ENCODE results near the gene GDA.

The GDA gene

GRCh38 chr9:72132052-72132451, 17.2 kb upstream of the GDA start:
- no peaks in the 10 kb centered on the region for H3K4me1 ChIP-seq
- H3K36me3 ChIP-seq, result no peaks in the 10 kb centered on the region
- no peaks in the 10 kb centered on the region for H4K20me1 ChIP-seq
- H3K4me3 ChIP-seq, result no peak overlapping the region
- H3K4me2 ChIP-seq, result no peak overlapping the region
- TF ChIP-seq Cebpa-rat (IDR thresholded peaks at IDR 0.05), result no peak
- H3K27ac ChIP-seq, result no peak overlapping the region
- H3K27me3 ChIP-seq, result no peaks in the 10 kb centered on the region
- H3K9me3 ChIP-seq, result no peaks in the 10 kb centered on the region
- H3K9ac ChIP-seq, result no peak overlapping the region

- Histone ChIP-seq H3K36me3 (no peaks in the 10 kb centered on the region), H3K4me2 (no peak overlapping the region), H4K20me1 (no peaks in the 10 kb centered on the region), H3K9me3 (no peaks in the 10 kb centered on the region), H3K4me3 (no peak overlapping the region), H3K4me1 (peaks cover 11% of the 10 kb centered on the region), H3K9ac (no peak overlapping the region), H3K27me3 (no peaks in the 10 kb centered on the region), H3K27ac (no peak overlapping the region)
- TF ChIP-seq Cebpa-rat (IDR thresholded peaks at IDR 0.05), result no peak
These were observed 15.7 kb upstream of the GDA start for GRCh38 chr9:72133365-72134035.

- Histone ChIP-seq H3K9ac (no peak overlapping the region), H3K36me3 (no peaks in the 10 kb centered on the region), H3K4me3 (no peak overlapping the region), H3K4me1 (peaks cover 11% of the 10 kb centered on the region), H3K4me2 (no peak overlapping the region), H3K27me3 (no peaks in the 10 kb centered on the region), H3K27ac (no peak overlapping the region), H4K20me1 (no peaks in the 10 kb centered on the region), H3K9me3 (no peaks in the 10 kb centered on the region)
- TF ChIP-seq Cebpa-rat (IDR thresholded peaks at IDR 0.05), result no peak
These were observed 14.4 kb upstream of the GDA start for GRCh38 chr9:72134801-72135200.

- H3K36me3 ChIP-seq, result no peaks in the 10 kb centered on the region
- no peak overlapping the region for H3K4me3 ChIP-seq
- peaks cover 11% of the 10 kb centered on the region for H3K4me1 ChIP-seq
- no peak for TF ChIP-seq Cebpa-rat (IDR thresholded peaks at IDR 0.05)
- peak overlapping the region; percentile 39 for H3K4me2 ChIP-seq
- H4K20me1 ChIP-seq, result no peaks in the 10 kb centered on the region
- H3K27ac ChIP-seq, result no peak overlapping the region
- H3K9me3 ChIP-seq, result no peaks in the 10 kb centered on the region
- no peaks in the 10 kb centered on the region for H3K27me3 ChIP-seq
- H3K9ac ChIP-seq, result no peak overlapping the region
These were observed 11.4 kb upstream of the GDA start for GRCh38 chr9:72137697-72138365.

- no peak overlapping the region for H3K9ac ChIP-seq
These were observed 10.0 kb upstream of the GDA start for GRCh38 chr9:72139226-72139625.

GRCh38 chr9:72140586-72140985, 8.7 kb upstream of the GDA start:
- Histone ChIP-seq H3K27ac (no peak overlapping the region), H3K4me1 (peaks cover 11% of the 10 kb centered on the region), H3K9me3 (no peaks in the 10 kb centered on the region), H3K4me3 (no peak overlapping the region), H3K36me3 (no peaks in the 10 kb centered on the region), H4K20me1 (no peaks in the 10 kb centered on the region), H3K4me2 (no peak overlapping the region), H3K27me3 (no peaks in the 10 kb centered on the region), H3K9ac (no peak overlapping the region)
- TF ChIP-seq Cebpa-rat (IDR thresholded peaks at IDR 0.05), result no peak

More at GRCh38 chr9:72139226-72139625, 10.0 kb upstream of the GDA start:
- TF ChIP-seq Cebpa-rat (IDR thresholded peaks at IDR 0.05), result no peak
- H3K4me1 ChIP-seq, result peaks cover 11% of the 10 kb centered on the region
- no peaks in the 10 kb centered on the region for H3K36me3 ChIP-seq
- no peaks in the 10 kb centered on the region for H4K20me1 ChIP-seq
- no peaks in the 10 kb centered on the region for H3K9me3 ChIP-seq
- H3K27me3 ChIP-seq, result no peaks in the 10 kb centered on the region
- H3K4me2 ChIP-seq, result no peak overlapping the region
- no peak overlapping the region for H3K4me3 ChIP-seq
- H3K27ac ChIP-seq, result no peak overlapping the region

GRCh38 chr9:72141484-72141883, 7.8 kb upstream of the GDA start:
- Histone ChIP-seq H4K20me1 (no peaks in the 10 kb centered on the region), H3K9ac (no peak overlapping the region), H3K4me3 (no peak overlapping the region), H3K27ac (no peak overlapping the region), H3K9me3 (no peaks in the 10 kb centered on the region), H3K27me3 (no peaks in the 10 kb centered on the region), H3K36me3 (no peaks in the 10 kb centered on the region), H3K4me1 (peaks cover 11% of the 10 kb centered on the region), H3K4me2 (no peak overlapping the region)
- no peak for TF ChIP-seq Cebpa-rat (IDR thresholded peaks at IDR 0.05)

GRCh38 chr9:72144756-72145492, 4.3 kb upstream of the GDA start:
- Histone ChIP-seq H3K4me2 (no peak overlapping the region), H3K4me1 (no peaks in the 10 kb centered on the region), H3K9me3 (peaks cover 10% of the 10 kb centered on the region)

GRCh38 chr9:72145733-72146505, 3.3 kb upstream of the GDA start:
- Histone ChIP-seq H3K27me3 (no peaks in the 10 kb centered on the region), H3K4me3 (no peak overlapping the region), H3K4me1 (no peaks in the 10 kb centered on the region), H3K9ac (no peak overlapping the region), H4K20me1 (no peaks in the 10 kb centered on the region), H3K36me3 (no peaks in the 10 kb centered on the region), H3K4me2 (no peak overlapping the region), H3K27ac (no peak overlapping the region), H3K9me3 (peaks cover 10% of the 10 kb centered on the region)
- TF ChIP-seq Cebpa-rat (IDR thresholded peaks at IDR 0.05), result no peak

More at GRCh38 chr9:72144756-72145492, 4.3 kb upstream of the GDA start:
- H3K9ac ChIP-seq, result no peak overlapping the region
- no peak overlapping the region for H3K4me3 ChIP-seq
- H4K20me1 ChIP-seq, result no peaks in the 10 kb centered on the region
- no peaks in the 10 kb centered on the region for H3K36me3 ChIP-seq
- no peak for TF ChIP-seq Cebpa-rat (IDR thresholded peaks at IDR 0.05)
- no peak overlapping the region for H3K27ac ChIP-seq
- H3K27me3 ChIP-seq, result no peaks in the 10 kb centered on the region

Data from BLaER1 (cell line).